SU-DHL-6 (cell line): Measurements from ENCODE around the gene ST3GAL3.

ENCODE experiments used
- EZH2phosphoT487 ChIP-seq: fragments of 200-600 bp; sonication (generic), shearing (Covaris generic); conservative IDR thresholded peaks from 2 replicates; pipeline ENCODE4 v1.6.1; 2018; ENCODE audit warnings: mild to moderate bottlenecking, antibody characterized with exemption, low read length, moderate library complexity, mixed read lengths
- TF ChIP-seq, protein P1 (sequence below): fragments of 200-600 bp; sonication (generic); IDR thresholded peaks from one replicate; pipeline ENCODE4 v1.5.1; 2017; ENCODE audit warnings: antibody characterized with exemption, mild to moderate bottlenecking, low read length, moderate library complexity; ENCODE audit not compliant: insufficient read depth, poor library complexity, severe bottlenecking

- TF ChIP-seq, protein P1, sequence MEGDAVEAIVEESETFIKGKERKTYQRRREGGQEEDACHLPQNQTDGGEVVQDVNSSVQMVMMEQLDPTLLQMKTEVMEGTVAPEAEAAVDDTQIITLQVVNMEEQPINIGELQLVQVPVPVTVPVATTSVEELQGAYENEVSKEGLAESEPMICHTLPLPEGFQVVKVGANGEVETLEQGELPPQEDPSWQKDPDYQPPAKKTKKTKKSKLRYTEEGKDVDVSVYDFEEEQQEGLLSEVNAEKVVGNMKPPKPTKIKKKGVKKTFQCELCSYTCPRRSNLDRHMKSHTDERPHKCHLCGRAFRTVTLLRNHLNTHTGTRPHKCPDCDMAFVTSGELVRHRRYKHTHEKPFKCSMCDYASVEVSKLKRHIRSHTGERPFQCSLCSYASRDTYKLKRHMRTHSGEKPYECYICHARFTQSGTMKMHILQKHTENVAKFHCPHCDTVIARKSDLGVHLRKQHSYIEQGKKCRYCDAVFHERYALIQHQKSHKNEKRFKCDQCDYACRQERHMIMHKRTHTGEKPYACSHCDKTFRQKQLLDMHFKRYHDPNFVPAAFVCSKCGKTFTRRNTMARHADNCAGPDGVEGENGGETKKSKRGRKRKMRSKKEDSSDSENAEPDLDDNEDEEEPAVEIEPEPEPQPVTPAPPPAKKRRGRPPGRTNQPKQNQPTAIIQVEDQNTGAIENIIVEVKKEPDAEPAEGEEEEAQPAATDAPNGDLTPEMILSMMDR: no peak
- TF ChIP-seq EZH2phosphoT487: no peak
Measured at GRCh38 chr1:43828574-43828973, 121.2 kb downstream of the ST3GAL3 start.
